HG03521 (cell line): Measurements from ENCODE around the gene PEG3.

Experiments used
- ATAC-seq: cut with Tn5 transposase; IDR thresholded peaks from one replicate; pipeline ENCODE4 v1.9.1; 2021; ENCODE audit warnings: mild to moderate bottlenecking, moderate library complexity; ENCODE audit not compliant: unreplicated experiment

The PEG3 gene

GRCh38 chr19:56839652-56840450, 675 bp downstream of the PEG3 start:
- no peak for ATAC-seq

GRCh38 chr19:56838909-56839651, 1.4 kb downstream of the PEG3 start:
- ATAC-seq: no peak

DNA sequence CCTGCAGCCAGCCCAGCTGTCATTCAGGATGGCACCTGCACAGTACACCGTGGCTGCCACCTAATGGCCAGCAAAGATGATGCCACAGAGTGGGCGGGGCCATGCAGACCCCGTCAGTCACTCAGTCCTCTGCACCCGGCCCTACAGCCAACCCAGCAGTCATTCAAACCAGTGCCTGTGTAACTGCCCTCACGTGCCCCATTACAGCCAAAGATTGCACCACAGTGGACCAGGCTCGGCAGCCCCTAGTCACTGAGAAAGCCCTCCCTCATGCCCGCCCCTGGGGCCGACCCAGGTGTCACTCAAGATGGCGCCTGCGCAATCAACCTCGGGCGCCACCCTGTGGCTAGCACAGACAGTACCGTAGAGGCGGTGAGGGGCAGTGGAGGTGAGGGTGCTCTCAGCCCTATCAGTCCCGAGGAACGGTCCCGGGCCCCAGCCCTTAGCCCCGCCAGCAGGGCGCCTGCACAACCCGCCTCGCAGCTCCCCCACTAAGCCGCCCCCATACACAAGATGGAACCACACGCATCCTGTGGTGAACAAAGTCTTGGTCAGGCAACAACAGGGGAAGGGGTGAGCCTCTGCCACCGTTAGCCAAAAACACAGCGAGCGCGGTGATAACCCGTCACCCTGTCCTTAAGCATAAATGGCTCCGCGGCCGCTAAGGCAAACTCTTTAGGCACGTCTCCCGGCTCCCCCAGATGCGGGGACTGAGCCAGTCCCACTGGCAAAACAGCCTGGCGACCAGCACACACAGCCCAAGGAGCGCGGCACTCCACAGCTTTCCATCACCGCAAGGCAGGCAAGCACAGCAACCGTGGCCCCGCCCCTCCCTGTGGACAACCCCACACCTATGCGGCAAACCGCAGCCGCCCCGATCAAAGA, 2.3 kb downstream of the PEG3 start:
- ATAC-seq: no peak

GRCh38 chr19:56837492-56838023, 3.0 kb downstream of the PEG3 start:
- no peak for ATAC-seq

GRCh38 chr19:56837004-56837403, 3.5 kb downstream of the PEG3 start:
- no peak for ATAC-seq

- no peak for ATAC-seq
Observed at GRCh38 chr19:56836059-56836458, 4.5 kb downstream of the PEG3 start.

DNA sequence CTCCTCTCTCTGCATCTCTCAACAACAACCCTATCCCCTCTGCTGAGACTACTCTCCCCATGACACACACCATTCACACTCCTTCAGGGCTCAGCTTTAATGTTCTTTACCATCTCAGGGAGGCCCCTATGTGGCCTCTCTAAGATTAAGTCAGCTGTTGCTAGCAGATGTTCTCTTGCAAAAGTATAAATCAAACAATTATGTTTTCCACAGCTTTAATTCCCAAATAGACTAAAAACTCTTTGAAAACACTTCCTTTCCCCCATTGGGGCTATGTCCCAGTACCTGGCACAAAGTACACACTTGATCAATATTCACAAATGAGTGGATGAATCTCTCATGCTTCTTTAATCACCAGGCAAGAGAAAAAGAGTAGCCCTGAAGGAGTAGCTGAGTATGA, 5.1 kb downstream of the PEG3 start:
- ATAC-seq: no peak

DNA sequence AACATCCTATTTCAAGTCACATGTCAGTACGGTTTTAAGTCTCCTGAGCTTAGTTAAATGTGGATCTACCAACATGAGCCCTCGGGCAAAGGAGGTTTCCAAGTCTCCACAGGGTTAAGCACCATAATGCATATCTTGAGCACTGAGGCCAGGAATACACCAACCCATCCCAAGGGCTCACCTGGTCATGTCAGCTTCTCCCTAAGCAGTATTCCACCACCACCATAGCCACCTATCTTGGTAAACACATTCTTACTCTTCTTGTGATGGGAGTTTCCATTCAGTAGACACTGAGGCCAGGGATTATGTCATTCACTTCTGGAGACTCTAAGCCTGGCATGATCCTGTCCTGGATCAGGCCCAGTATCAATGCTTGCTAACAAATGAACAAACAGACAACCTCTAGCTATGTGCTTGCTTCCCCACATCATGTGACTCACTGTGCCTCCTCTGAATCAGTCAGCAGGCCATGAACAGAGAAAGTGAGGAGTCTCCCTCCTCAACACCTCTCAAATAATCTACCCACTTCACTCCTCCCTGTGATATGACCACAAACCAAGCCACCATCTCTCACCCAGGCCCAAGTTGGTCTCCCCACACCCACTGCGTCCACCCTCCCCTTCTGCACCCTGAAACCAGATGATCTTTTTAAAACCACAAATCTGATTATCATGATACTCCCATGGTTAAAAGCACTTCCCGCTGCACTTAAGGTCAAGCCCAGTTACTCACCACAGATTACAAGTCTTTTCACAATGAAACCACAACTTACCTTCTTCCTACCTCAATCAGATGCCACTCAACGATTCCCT, 5.8 kb downstream of the PEG3 start:
- no peak for ATAC-seq

- ATAC-seq: no peak
Observed at GRCh38 chr19:56832352-56832928, 8.1 kb downstream of the PEG3 start.

- ATAC-seq: no peak
Observed at GRCh38 chr19:56831255-56831654, 9.3 kb downstream of the PEG3 start.

DNA sequence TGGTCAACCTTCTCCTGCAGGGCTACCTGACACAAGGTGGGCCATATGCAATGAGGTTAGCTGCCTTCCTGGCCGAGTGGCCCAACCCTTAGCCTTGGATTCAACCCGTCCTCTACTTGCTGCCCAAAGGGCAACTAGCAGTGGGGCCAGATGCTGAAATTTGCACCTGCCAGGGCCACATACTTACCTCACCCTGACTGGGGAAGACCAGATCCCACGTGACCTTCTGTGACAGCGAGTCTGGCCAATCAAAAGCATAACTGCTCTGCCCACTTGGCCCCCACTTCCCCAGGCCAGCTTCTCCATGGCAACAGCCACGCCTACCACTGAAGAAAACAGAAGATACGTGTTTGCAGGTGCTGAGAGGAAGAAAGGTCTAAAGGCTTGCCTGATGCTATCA, 10.9 kb downstream of the PEG3 start:
- ATAC-seq: no peak

GRCh38 chr19:56827708-56828107, 12.8 kb downstream of the PEG3 start:
- ATAC-seq: no peak

GRCh38 chr19:56823956-56824355, 16.6 kb downstream of the PEG3 start:
- ATAC-seq: no peak

DNA sequence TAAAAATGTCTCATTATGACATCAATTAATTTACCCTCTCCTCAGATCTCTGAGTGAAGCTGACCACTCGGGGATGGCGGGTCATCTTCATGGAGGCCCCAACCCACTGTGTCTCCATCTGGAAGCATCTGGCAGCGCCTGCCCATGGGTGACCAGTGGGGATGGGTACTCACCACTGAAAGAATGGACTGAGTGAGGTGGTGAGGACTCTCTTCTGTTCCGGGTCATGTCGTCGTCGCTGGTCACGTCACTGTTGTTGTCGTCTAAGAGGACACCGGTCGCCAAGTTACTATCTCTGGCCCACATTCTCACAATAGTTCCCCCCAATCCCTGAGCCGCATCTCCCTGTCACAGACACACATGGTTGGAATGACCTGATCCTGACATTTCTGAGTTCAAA, 17.1 kb downstream of the PEG3 start:
- no peak for ATAC-seq

DNA sequence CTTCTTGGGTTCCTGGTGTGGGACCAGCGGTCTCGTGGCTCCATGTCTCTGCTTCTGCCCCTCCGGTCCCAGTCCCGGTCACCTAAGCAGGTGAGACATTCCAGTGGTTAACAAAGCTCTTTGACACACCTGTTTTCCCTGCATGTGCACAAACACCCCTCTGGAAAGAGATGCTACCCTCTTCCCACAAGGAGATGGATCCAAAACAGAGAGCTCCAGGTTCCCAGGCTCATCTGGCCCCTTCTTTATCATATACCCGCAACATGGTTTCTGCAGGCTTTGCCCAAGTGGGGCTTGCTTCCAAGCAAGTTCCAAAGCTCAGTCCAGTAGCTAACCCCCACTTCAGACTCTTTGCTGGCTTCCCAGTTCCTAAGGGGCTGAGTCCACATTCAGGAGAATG, 17.8 kb downstream of the PEG3 start:
- ATAC-seq: no peak

GRCh38 chr19:56821675-56822074, 18.9 kb downstream of the PEG3 start:
- ATAC-seq: no peak

- no peak for ATAC-seq
Observed at GRCh38 chr19:56821209-56821608, 19.3 kb downstream of the PEG3 start.

GRCh38 chr19:56819166-56819565, 21.4 kb downstream of the PEG3 start:
- ATAC-seq: no peak

GRCh38 chr19:56814656-56815055, 25.9 kb downstream of the PEG3 start:
- ATAC-seq: no peak

DNA sequence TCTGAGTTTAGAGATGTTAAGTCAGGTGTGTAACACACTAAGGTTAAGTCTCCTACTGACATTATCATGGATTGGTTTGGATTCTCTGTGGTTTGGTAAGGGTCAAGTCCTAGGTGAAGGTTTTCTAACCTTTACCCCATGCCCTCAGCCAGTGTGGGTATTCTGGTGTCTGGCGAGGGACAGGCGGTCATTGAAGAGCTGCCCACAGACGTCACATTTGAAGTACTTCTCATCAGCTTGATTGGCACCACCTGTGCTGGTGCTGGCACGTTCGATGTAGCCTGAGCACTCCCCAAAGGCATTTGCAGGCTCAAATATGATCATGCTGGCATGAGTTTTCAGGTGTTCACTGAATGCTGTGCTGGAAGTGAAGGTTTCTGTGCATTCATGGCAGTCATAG, 27.0 kb downstream of the PEG3 start:
- no peak for ATAC-seq
